Upper lobe of left lung (tissue), 4 donors: ENCODE measurements around the gene AGMO.

ENCODE experiments used
- POLR2A ChIP-seq, 4 donors: fragments of 450-650 bp; IDR thresholded peaks; one replicate each; pipeline ENCODE4 v1.5.1; 2016 to 2017; ENCODE audit warnings: antibody characterized with exemption in 4 of 4, mild to moderate bottlenecking in 2 of 4
- TF ChIP-seq, protein P1 (sequence below), 6 experiments: fragments of 450-650 bp in 4 of 6; fragments of 200-600 bp in 2 of 6; sonication (generic) in 2 of 6; IDR thresholded peaks; one replicate each; pipeline ENCODE4 v1.5.1; 2016 to 2019; ENCODE audit warnings: antibody characterized with exemption in 6 of 6

DNA sequence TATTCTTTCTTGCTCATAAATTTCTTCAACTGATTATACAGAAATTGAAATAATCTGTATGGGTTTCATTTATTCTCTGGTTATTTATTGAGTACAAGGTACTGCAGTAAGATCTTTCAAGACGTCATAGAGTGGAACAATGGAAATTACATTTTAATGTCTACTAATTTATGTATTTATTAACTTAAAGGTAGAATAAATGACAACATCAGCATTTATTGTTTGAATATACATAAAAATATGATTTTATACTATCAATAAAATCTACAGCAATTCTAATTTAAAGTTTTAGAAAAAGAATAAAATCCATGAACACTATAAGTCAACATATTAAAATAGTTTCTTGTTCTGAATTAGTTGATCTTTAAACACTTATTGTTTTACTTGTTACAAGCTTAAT is 158.5 kb downstream of the AGMO start:
- TF ChIP-seq, protein P1, sequence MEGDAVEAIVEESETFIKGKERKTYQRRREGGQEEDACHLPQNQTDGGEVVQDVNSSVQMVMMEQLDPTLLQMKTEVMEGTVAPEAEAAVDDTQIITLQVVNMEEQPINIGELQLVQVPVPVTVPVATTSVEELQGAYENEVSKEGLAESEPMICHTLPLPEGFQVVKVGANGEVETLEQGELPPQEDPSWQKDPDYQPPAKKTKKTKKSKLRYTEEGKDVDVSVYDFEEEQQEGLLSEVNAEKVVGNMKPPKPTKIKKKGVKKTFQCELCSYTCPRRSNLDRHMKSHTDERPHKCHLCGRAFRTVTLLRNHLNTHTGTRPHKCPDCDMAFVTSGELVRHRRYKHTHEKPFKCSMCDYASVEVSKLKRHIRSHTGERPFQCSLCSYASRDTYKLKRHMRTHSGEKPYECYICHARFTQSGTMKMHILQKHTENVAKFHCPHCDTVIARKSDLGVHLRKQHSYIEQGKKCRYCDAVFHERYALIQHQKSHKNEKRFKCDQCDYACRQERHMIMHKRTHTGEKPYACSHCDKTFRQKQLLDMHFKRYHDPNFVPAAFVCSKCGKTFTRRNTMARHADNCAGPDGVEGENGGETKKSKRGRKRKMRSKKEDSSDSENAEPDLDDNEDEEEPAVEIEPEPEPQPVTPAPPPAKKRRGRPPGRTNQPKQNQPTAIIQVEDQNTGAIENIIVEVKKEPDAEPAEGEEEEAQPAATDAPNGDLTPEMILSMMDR (IDR thresholded peaks at IDR 0.05), result no peak
- no peak for TF ChIP-seq POLR2A (IDR thresholded peaks at IDR 0.05)
